ENCODE results near the gene GCK. TPM values are rescaled to one million over a fixed set of nuclear protein-coding genes. Genes with fewer than 3 reads are reported as not detected.

Gene GCK
- total RNA-seq, 1 experiment from 2014 or later = not detected

- peaks cover 7% of the 10 kb centered on the region for H3K4me1 Mint-ChIP-seq (ENCODE audit: insufficient read depth, unreplicated experiment)
- intact Hi-C loops (cut with micrococcal nuclease) = no loop called here
- H3K27me3 Mint-ChIP-seq (ENCODE audit: insufficient read depth, unreplicated experiment) = no peaks in the 10 kb centered on the region
- no peak overlapping the region for H3K4me3 Mint-ChIP-seq (ENCODE audit: unreplicated experiment)
- ChIA-PET POLR2A (no interaction called here), CTCF (no interaction called here)
- no peaks in the 10 kb centered on the region for H3K9me3 Mint-ChIP-seq (ENCODE audit: unreplicated experiment)
- no peak overlapping the region for H3K27ac Mint-ChIP-seq (ENCODE audit: low read depth, unreplicated experiment)
- no peaks in the 10 kb centered on the region for H3K36me3 Mint-ChIP-seq (ENCODE audit: insufficient read depth, unreplicated experiment)
- no peak for TF ChIP-seq CTCF (IDR thresholded peaks at IDR 0.05; ENCODE audit: unreplicated experiment)
- no TSS peak for BruUV-seq (replicated peaks)
- DNase-seq (ENCODE audit: unreplicated experiment) = no peak
Measured at GRCh38 chr7:44191171-44191570, 1.9 kb upstream of the GCK start.

GRCh38 chr7:44189993-44190872, 994 bp upstream of the GCK start:
- BruUV-seq (replicated peaks) = no TSS peak
- no peak overlapping the region for H3K4me3 Mint-ChIP-seq (ENCODE audit: unreplicated experiment)
- no peak overlapping the region for H3K27ac Mint-ChIP-seq (ENCODE audit: low read depth, unreplicated experiment)
- no peaks in the 10 kb centered on the region for H3K9me3 Mint-ChIP-seq (ENCODE audit: unreplicated experiment)
- ChIA-PET POLR2A (no interaction called here), CTCF (no interaction called here)
- no peaks in the 10 kb centered on the region for H3K27me3 Mint-ChIP-seq (ENCODE audit: insufficient read depth, unreplicated experiment)
- intact Hi-C loops (cut with micrococcal nuclease) = no loop called here
- H3K4me1 Mint-ChIP-seq (ENCODE audit: insufficient read depth, unreplicated experiment) = peaks cover 8% of the 10 kb centered on the region
- TF ChIP-seq CTCF (IDR thresholded peaks at IDR 0.05; ENCODE audit: unreplicated experiment) = no peak
- no peaks in the 10 kb centered on the region for H3K36me3 Mint-ChIP-seq (ENCODE audit: insufficient read depth, unreplicated experiment)
- no peak for DNase-seq (ENCODE audit: unreplicated experiment)

- no peaks in the 10 kb centered on the region for H3K36me3 Mint-ChIP-seq (ENCODE audit: insufficient read depth, unreplicated experiment)
- peaks cover 17% of the 10 kb centered on the region for H3K4me1 Mint-ChIP-seq (ENCODE audit: insufficient read depth, unreplicated experiment)
- intact Hi-C loops (cut with micrococcal nuclease) = no loop called here
- no peak overlapping the region for H3K4me3 Mint-ChIP-seq (ENCODE audit: unreplicated experiment)
- no peaks in the 10 kb centered on the region for H3K9me3 Mint-ChIP-seq (ENCODE audit: unreplicated experiment)
- no peak for DNase-seq (ENCODE audit: unreplicated experiment)
- no TSS peak for BruUV-seq (replicated peaks)
- CTCF ChIA-PET = interaction anchor here (0.6 kb wide), 1 partner anchor 49 kb away, joined by 3 read pairs; no protein-coding TSS in a partner anchor
- no peak for TF ChIP-seq CTCF (IDR thresholded peaks at IDR 0.05; ENCODE audit: unreplicated experiment)
- no peak overlapping the region for H3K27ac Mint-ChIP-seq (ENCODE audit: low read depth, unreplicated experiment)
- POLR2A ChIA-PET = no interaction called here
- H3K27me3 Mint-ChIP-seq (ENCODE audit: insufficient read depth, unreplicated experiment) = no peaks in the 10 kb centered on the region
Measured at GRCh38 chr7:44188480-44189225, 586 bp downstream of the GCK start.

- Mint-ChIP-seq H3K4me1 (ENCODE audit: insufficient read depth, unreplicated experiment) (peaks cover 21% of the 10 kb centered on the region), H3K9me3 (ENCODE audit: unreplicated experiment) (no peaks in the 10 kb centered on the region), H3K36me3 (ENCODE audit: insufficient read depth, unreplicated experiment) (no peaks in the 10 kb centered on the region), H3K27me3 (ENCODE audit: insufficient read depth, unreplicated experiment) (no peaks in the 10 kb centered on the region), H3K27ac (ENCODE audit: low read depth, unreplicated experiment) (no peak overlapping the region), H3K4me3 (ENCODE audit: unreplicated experiment) (no peak overlapping the region)
- POLR2A ChIA-PET = no interaction called here
- CTCF ChIA-PET = interaction anchor here (0.6 to 1.1 kb wide), 2 partner anchors 50 to 168 kb away, joined by 3 read pairs; no protein-coding TSS in a partner anchor
- DNase-seq (ENCODE audit: unreplicated experiment) = no peak
- TF ChIP-seq CTCF (IDR thresholded peaks at IDR 0.05; ENCODE audit: unreplicated experiment) = no peak
- BruUV-seq (replicated peaks) = no TSS peak
- intact Hi-C loops (cut with micrococcal nuclease) = no loop called here
Measured at GRCh38 chr7:44187636-44188416, 1.4 kb downstream of the GCK start.
